Posterior vena cava (tissue), 2 donors: ENCODE data around the gene RXRG. TPM values are rescaled to one million over a fixed set of nuclear protein-coding genes. Genes with fewer than 3 reads are reported as not detected.

Experiments
- DNase-seq: peaks from one replicate; pipeline ENCODE4 v3.0.0-alpha.2; 2020; ENCODE audit warnings: low spot score
- intact Hi-C, 2 donors: fragments of 100-400 bp; cut with DNase I; formaldehyde crosslinking; loops; one replicate each; pipeline versions ENCODE4 v1.14.1 to v1.14.2; 2022 to 2023
- total RNA-seq, 2 donors: library from RNA; stranded (reverse); fragmentation: NEBNext Ultra II Directional; extraction: Animal tissue kit (Norgen Biotek cat#: 25700); gene quantifications; one replicate each; pipeline ENCODE4 v1.2.1, GENCODE V29; 2021
- donor health status: DM: yes; HTN: yes; CAD: no.
- donor health status: DM: yes; HTN: yes; CAD: no.

RXRG gene
- total RNA-seq, 2 donors from 2014 or later, result 0.52 to 0.56 TPM

DNA sequence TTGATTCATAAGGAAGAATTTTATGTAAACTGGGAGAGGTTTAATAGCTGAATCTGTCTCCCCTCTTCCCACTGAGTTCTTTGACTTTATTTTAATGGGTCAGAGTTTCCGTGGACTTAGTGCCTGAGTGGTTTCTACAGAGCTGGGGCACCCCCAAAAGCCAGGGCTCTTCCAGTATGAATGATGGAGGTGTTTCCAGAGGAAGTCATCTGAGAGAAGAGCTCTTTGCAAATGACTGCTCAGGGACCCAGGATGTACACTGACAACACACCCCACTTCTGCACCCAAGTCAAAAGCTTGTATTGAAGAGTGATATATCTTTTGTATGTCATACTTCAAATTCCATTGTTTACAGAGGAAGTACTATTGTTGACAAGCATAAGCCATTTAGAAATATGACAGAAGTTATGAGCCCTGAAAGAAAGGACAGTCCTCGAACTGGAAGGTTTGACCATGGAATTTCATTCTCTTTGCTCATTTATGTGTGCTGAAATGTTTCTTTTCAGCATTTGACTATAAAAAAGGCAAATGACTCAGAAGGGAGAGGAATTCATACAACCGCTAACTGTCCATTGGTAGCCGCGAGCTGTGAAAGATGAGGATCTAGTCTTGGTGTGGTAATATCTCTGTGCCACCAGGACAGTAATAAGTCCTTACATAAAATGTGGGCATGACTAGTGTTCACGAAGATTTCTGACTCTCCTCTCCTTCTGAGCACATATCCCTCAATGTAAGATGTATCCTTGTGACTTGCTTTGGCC is 63.0 kb downstream of the RXRG start:
- intact Hi-C loops, result no loop called here
- DNase-seq, result no peak

DNA sequence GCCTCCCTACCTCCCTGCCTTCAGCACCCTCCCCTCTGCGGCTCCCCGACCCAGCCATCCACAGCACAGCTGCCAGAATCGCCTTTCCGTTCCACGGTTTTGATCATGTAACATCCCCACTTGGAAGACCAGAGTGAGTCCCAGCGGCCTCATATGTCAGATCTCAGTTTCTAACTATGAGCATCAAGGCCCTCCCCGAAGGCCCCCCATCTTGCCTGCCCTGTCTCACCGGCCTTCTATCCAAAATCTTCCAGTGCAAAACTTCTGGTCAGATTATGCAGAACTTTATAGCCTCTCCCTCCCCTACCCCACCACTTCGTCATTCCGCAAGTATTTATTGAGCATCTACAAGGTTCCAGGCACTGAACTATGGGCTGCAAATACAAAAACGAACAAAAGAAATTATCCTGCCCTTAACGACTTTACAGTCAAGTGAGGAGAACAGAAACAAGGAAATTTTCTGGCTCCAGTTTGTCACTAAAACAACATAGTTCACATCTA is 68.1 kb downstream of the RXRG start:
- DNase-seq, result no peak
- intact Hi-C loops, result no loop called here

DNA sequence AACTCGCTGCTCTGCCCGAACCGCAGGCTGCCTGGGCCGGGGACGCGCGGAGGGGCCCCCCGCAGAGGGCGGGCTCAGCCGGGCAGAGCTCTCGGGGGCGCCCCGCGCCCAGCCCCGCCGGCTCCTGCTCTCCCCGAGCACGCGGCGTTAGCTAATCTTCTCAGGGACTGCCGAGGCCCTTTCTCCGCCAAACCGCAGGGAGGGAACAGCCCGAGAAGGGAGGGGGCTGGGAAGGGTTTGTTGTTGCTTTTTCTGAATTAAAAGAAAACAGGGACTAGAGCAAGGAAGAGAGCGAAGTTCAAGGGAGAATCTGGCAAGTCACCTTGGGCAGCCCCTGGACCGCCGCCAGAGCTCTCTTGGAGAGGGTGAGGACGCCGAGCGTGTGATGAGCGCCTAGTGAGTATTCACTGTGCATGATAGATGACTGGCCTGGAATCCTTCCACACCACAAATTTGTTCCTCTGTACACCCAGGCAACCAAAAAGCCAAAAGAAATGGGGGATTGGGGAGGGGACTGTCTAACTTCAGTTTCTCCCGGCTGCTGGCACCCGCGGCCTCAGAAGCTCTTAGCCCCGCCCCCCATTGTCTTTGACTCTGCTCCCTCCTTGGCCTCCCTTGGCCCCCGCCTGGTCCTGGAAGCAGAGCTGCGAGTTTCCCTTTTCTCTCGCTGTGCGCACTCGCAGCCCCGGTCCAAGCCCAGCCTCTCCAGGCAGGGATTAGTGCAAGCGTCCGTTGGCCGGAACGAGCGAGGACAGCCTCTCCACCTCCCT is 68.7 kb downstream of the RXRG start:
- DNase-seq, result peak; percentile 96
- intact Hi-C loops, result no loop called here

DNA sequence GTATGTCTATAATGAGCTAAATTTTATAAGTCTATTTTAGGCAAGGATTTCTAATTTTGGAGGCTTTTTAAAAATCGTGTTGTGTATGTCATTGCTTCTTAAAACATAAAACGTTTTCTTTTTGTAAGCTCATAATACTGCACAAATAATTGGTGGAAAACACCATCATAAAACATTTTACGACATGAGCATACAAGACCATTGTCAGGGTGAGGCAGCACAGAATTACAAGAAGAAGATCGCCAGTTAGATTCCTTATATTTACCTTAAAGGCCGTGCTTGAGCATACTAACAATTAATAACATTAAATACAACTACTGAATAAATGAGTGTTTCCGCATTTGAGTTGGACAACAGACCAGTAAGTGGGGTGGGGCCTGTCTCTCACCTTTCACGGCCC is 69.3 kb downstream of the RXRG start:
- intact Hi-C loops, result no loop called here
- DNase-seq, result no peak

DNA sequence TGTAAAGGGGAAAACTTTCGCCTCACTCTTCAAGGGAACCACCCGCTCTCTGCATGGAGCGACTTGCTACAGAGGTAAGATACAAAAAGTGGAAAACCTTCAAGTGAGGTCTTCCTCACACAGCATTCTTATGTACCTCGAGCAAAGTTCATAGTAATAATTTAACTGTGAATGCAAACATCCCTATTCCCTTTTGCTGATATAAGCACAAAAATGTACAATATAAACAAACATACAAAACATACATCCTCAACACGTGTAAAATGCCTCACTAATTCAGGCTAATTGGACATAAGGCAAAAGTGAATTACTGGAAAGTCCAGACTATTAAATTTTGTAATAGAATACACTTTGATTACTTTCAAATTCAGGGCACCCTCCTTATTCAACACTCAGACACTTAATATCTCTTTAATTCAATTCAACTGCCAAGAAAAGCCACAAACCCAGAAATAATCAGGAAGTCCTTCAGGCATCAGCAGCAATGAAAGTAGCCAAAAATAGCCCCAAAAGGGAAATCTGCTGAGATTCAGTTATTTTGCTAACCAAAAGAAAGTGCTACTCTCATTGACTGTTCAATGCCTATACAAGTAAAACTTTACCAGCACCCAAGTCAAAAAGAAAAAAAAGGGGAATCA is 73.2 kb downstream of the RXRG start:
- no peak for DNase-seq
- intact Hi-C loops, result no loop called here

DNA sequence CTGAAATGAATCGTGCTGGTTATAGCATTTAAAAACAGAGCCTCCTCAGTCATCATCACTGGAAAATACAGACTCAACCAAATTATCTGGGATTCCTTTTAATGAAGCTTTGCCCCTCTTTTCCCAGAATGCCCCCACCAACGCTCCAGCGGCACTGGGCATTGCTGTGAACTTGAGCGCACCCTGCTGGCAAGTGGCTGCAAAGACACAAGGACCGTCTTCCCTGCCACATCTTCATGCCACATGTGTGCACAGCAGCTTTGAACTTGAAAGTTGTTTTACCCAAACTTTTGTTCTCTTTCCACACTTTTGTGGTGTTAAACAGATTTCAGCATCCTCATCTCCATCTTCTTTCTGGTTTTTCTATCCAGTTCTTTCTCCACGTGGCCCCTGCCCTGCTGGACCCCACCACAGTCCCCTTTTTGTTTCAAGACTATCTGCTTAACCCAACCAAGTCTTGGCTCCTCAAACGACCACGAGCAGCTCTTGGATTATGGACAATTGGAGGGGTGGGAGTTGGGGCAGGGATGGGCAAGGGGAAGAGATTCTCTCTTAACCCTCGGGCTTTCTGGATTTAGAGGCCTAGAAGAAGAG is 75.6 kb downstream of the RXRG start:
- DNase-seq, result peak; percentile 90
- intact Hi-C loops, result no loop called here

DNA sequence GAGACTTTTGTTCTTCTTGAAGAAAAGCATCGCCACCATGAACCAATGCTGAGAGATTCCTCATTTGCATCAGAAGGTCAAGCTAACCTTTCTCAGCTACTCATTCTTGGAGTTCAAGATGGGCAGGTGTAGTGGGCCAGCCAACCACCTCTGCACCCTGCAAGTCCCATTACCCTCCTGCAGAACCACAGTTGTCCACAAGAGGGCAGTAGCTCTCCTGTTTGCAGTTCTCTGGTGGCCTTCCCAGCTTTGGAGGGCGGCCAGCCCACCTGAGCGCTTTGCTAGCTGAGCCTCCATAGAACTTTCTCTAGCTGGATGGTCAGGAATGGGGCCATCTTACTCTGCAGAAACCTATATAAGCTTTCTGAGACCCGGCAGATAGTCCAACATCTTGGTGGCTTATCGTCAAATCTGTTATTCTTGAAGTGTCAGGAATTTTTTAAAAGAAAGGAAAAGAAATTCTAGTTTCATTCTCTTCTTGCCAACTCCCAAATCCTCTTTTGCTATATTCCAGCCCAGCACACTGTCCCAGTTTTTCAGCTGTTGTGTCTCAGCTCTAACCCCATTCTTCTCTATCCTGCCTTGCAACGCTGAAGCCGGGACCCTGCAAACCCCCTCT is 77.4 kb downstream of the RXRG start:
- intact Hi-C loops, result no loop called here
- peak; percentile 85 for DNase-seq

DNA sequence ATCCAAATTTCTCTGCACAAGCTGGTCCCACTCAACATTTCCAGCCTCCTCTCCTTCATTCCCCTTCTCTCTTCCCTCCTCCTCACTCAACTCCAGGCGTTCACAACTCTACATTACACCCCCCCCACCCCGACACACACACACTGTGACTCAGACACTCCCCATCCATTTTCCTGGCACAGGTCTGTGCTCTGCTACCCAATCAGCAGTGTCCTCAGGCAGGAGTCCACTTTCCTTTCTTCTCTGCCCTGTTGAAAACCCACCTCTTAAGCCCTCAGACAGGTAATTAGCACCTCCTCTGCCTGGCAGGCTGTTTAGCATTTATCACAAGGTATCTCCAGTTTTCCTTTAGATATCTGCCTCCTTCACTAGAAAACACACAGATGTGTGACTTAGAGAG is 79.6 kb downstream of the RXRG start:
- DNase-seq, result no peak
- intact Hi-C loops, result no loop called here

DNA sequence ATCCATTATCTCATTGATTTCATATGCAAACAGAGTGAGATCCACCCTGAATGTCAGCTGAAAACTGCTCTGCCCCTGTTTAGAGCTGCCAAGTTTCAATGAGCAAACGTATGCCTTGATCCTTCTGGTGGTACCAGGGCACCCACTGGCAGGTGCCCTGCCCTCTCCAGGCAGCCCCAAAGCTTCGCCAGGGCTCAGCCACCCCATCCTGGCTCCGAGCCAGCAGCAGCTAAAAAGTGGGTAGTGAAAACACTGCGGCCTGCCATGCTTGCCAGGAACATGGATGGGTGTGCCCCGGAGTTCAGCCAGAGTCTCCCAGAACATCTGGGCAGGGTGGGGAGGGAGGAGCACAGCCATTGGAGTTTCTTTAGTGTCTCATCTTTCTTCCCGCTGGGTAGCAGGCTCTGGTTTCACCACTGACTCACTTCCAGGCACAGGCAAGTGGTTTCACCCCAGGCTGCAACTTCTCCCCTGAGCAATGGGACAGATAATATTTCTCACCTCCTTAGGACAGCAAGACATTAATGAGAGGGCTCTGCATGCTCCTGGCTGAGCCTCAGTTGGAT is 80.3 kb downstream of the RXRG start:
- intact Hi-C loops, result no loop called here
- peak; percentile 86 for DNase-seq

DNA sequence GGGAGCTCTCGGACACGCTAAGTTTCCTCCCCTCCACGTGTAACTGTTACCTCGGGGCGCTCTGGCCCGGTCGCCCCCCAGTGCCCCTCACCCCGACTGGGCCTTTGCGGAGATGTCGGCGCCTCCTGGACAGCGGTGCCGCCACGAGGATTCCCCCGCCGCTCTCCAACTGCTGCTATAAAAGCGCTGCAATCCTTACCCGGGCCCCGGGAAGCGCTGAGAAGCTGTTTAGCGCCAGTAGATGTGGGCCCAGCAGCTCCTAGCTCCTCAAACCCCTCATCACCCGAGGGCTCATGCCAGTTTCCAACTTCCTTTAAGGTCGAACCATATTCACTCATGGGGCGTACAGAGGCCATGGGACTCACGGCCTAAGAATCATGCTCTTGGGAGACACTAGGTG is 88.0 kb downstream of the RXRG start:
- intact Hi-C loops, result no loop called here
- no peak for DNase-seq

DNA sequence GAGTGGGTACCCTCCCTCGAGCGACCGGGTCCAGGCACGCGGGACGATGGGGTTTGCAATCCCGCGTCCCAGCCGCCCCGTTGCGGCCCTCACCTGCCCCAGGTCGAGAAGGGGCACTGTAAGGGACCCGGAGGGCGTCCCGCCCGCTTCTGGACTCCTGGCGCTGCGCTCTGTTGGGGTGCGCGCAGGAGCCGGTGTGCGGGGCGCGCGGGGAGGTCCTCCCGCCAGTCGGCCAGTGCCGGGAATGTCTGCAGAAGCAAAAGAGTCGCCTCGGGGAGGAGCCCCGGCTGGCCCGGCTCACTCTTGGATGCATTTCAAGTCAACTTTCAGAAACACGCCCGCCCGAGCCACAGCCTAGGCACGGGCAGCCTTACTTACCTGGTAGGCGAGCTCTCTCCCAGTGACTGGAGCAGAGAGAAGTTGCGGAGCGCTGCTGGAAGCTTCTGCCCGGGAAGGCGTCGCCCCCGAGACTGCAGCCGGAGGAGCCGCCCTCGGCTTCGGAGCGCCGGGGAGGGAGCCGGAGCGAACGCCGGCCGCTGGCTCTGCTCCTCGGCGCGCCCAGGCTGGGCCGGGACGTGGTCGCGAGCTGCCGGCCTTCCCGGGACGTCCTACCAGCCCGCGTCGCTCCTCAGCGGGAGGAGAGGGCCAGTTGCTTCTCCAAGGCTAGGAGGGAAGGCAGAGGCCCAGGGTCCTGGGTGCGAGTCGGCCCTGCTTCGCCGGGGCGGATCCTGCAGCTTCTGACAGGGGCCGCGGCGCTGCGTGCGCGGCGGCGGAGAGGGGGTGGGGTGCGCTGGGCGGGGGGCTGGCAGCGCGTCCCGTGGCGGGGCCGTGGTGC is 88.7 kb downstream of the RXRG start, which contains the start of gene LMX1A:
Gene LMX1A (minus strand): TSS at position 739 of the 835 bp plus-strand sequence. CDS start 1,156 bp downstream, outside the sequence.
- no peak for DNase-seq
- intact Hi-C loops, result no loop called here

DNA sequence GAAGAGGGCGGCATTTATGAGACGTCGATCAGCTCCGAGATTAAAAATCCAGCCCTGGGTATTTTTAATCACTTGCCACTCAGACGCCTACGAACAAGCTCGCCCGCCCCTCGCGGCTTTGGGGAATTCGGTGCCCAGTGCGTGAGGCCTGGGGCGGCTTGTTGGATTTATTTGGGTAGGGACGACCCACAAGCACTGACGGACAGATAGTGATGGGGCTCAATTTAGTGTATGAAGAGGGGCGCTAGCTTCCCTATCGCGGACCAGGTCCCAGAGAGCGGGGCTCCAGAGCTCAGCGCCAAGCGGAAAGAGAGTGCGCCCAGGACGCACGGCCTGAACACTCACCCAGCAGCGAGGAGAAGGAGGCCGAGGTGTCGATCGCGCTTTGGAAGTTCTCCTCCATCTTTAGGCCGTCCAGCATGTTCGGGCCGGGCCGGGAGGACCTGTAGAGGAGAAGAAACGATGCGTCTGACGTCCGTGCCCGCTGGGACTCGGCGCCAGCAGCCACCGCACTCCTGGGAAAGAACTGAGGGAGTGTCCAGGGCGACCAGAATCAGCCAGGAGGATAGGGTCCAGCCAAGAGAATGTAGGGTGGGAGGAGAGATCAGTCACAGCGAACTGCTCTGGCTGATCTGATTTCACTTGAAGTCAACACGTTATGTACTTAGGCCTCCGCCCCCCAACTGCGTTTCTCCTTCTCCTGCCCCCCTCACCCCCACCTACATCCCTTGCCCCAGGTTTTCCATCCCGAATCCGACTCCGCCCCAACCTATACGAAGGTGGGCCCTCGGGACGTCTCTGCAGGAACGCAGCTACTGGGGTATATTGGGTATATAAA is 89.6 kb downstream of the RXRG start:
- intact Hi-C loops, result no loop called here
- DNase-seq, result no peak

DNA sequence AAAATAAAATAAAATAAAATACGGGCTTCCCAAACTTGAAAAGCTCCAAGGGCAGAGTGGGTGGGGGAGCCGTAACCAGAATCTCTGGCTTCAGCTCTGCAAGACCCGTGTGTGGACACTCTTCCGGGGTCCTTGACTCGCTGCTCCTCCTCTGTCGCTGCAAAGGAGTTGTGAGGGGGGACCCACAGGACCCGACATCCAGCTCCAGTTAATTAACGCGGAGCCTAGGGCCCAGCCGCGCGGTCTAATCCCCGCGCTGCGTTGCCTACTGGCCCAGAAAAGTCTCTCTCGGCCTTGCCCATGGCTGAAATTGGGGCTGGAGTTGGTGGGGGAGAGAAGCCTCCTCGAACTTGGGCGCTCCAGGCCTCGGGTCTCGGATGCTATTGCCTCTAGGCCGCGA is 90.2 kb downstream of the RXRG start:
- DNase-seq, result no peak
- intact Hi-C loops, result no loop called here

DNA sequence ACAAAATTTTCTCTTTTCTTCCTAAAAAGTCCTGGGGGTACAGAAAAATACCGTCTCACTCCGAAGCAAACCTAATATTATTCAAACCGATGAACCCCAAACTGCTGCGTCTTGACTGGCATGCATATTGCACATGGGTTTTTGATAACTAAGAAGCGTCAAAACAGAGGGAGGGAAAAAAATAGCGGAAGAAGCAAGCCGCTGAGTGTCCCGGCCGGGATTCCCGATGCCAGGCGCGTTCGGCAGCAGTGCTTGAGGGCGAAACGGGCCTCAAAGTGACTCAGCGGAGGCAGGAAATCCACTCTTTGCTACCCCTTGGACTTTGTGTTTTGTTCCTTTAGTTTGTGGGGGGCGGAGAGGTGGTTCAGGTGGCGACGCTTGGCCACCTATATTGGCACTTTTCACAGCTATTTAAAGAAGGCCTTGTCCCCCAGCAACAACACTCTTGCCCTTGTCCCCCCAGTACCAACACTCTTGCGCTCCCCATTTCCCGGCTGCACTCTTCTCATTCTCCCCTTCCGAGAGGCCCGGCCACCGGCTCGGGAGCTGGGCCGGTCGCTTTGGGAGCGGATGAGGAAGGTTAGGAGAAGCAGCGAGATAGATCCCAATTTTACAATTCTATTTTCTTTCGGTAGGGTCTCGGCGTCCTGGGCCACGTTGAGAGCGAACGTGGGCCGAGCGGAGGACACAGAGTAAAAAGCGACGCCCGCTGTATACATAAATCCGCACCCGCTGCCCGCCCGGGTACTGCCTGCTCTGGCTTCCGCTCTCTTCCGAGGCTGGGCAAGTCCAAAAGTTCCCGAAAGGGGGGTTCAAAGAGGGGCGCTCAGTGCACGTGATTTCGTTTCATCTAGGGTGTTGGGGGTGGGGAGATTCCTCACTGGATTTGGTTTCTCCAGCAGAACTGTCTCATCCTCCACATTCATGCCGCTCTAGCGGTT is 90.9 kb downstream of the RXRG start:
- DNase-seq, result no peak
- intact Hi-C loops, result no loop called here

DNA sequence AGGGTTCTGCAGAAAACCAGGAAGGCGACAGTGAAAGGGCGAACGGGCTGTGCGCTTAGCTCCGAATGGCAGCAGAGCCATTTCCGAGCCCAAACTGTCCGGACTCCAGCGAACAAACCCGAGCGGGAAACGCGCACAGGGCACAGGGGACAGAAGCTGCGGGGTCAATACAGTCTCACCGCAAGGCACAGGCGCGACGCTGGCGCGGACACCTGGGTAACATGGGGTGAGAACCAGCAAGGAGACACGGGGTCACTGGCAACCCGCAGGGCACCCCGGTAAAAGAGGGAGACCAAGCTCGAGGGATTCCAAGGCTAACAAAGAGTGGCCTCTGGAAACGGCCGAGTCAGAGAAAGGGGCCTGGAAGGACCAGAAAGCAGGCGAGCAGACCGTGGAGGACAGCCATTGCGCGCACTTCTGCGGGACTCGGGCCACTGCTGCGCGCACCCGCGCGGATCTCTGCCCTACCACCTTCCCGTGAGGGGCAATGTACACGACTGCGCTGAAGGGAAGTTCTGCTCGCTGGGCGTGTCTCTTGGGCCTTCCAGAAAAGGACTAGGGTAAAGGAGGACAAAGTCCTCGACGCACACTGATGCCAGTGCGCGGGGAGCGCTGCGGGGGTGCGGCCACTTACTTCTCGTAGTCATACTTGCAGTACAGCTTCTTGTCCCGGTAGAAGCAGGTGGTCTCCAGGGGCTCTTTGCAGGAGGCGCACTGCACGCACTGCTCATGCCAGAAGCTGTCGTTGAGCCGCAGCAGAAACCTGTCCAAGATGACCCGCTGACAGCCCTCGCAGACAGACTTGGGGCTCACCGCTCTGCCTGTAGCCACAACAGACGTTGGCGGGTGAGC is 92.3 kb downstream of the RXRG start:
- intact Hi-C loops, result no loop called here
- DNase-seq, result no peak
